Measurements from ENCODE around the gene ADAMTS6.

ADAMTS6 gene

DNA sequence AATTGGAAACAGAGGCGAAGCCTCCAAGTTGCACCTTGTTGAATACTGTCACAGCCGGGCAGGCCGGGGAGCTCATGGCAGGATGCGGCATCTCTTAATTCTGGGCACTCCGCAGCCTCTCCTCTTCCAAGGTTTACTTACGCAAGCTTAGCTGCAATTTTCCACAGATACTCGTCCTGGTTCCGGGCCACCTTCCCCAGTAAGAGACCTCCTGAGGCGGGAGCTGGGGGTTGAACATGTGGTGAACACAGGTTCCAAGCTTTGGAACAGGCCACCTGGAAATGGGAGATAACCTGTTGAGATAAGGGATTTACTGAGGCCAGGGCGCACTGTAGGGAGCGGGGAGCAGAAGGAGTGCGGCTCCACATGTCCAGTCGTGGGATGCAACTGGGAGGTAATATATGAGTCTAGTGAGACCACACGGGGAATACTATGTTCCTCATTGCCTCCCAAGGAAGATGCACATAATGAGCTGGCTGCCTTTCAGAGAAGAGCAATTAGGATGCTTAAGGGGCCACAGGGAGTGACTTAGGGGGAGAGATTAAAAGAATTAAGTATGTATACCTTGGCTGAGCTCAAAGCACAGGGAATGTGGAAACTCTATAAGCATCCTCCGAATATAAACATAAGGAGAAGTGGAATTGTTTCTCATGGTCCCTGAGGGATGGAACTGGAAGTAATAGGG is 377.8 kb downstream of the ADAMTS6 start:
- no peak for DNase-seq (ENCODE audit: low read depth)

DNA sequence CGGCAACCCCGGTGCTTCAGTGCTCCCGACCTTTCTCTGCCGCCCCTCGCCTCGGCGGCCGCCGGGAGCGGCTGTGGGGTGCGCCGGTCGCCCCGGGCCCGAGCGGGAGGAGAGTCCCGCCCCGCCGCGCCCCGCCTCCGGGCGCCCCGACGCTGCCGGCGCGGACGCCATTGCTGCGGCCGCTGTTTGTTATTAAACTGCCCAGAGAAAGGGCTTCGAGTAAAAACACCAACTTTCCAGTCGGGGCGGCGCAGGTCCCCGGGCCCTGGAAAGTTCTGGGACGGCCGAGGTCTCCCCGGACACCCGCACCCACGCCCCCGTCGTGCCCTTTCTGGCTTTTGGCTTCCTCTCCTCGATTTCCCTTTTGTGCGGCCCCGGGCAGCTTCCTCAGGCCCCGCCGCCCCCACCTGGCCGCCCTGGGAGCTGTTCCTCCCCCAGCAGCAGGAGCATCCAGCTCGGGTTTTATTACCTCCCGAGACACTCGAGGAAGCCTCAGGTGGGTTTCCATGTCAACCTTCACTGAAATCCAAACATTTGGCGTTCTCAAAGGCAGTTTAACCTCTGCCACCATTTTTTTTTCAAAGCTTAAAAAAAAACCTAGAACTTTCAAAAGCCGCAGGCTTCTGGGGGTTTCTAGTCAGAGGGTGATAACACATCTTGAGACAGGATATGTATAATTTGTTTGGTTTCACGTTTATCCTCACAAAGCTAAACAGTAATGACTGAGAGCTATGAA is 378.6 kb downstream of the ADAMTS6 start:
- peak; percentile 7 for DNase-seq (ENCODE audit: low read depth)

DNA sequence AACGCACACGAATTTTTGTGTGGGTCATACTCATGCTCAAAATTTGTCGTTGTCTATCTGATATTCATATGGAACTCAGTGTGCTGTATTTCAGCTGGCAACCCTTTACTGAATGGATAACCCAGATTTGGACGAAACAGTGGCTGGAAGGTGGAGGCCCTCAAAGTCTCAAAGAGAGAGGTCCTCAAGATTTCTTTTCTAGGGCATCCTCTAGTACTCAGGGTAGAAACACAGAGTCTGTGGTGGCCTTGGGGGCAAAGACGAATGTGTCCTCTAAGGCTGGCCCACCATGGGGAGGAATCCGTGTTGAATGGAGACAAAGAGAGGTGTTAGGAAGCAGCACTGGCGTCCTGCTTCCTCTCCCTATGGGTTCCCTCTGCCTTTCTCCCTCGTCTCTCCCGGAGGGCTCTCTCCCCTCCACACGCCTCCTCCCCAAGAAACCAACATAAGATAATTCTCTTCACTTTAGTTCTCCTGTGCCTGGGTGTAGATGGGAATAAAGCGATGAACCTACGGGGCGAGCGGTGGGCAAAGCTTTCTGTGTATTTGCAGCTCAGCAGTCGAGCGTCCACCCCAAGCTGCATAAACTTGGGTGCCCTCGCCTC is 379.2 kb downstream of the ADAMTS6 start:
- DNase-seq (ENCODE audit: low read depth) = no peak

DNA sequence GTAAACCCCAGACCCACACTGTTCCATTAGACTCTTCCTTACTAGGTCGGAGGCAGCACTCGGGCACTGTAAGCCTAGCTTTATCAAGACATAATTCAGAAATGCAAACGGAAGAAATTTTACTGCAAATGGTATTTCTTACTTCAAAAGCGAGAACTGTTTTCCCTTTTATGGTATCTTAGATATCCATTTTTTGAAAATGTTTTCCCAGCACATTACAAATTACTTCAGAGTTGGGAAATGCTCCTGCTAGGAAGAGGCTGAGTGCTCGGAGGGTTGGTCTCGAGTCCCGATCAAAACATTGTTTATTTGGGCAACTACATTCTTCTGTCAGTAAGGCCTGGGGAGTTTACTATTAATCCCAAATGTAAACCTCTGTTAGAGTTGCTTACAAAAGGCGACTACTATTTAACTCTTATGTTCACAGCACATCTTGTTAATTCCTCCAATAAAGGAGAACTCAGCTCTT is 380.1 kb downstream of the ADAMTS6 start:
- no peak for DNase-seq (ENCODE audit: low read depth)

DNA sequence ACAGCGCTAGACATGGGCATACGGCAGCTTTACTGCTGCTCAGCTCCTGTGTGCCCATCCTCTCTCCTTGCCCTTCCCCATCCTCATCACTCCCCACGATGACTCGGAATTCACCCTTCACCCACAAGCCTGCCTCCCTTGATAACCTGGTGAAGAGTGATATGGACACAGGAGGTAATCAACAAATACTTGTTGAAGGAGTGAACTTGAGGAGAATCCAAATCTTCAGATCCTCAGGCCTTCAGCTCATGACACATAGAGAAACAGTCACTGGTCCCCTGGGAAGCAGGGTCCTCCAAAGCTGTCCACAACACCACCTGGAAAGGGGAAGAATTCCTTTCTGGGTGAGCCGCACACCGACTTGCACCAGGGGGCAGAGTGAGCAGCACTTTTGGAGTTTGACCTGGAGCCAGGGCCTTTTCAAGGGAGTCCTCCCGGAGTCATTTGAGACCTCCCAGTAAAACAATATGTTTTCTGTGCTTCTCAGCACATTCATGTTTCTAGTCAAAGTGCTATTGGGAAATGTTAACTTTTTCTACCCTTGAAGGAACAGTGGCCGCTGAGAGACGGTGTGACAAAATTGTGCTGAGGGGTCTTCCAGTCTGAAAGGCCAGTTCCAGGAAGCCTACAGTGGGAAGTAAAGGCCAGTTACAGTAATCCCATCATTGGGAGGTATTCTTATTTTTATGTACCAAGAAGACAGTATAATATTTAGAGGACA is 380.6 kb downstream of the ADAMTS6 start:
- DNase-seq (ENCODE audit: low read depth) = no peak

All from stimulated activated CD8-positive, alpha-beta memory T cell treated with anti-CD3 and anti-CD28 coated beads, Interleukin-7, amount 100 ng/mL, for 24 hours (primary cell).